Gastroesophageal sphincter (tissue), 3 donors: ENCODE measurements around the gene CERS1.

Experiments
- EP300 ChIP-seq: sonication (generic); formaldehyde crosslinking; IDR thresholded peaks from one replicate; pipeline ENCODE4 v1.6.1; 2017; ENCODE audit warnings: antibody characterized with exemption, mild to moderate bottlenecking
- POLR2AphosphoS5 ChIP-seq: sonication (generic); formaldehyde crosslinking; IDR thresholded peaks from one replicate; pipeline ENCODE4 v1.6.1; 2017; ENCODE audit warnings: antibody characterized with exemption
- TF ChIP-seq, protein P1 (sequence below), 4 experiments: fragments of 200-600 bp in 2 of 4; fragments of 450-650 bp in 2 of 4; sonication (generic) in 1 of 4; IDR thresholded peaks; one replicate each; pipeline ENCODE4 v1.5.1; 2017 to 2019; ENCODE audit warnings: antibody characterized with exemption in 4 of 4, mild to moderate bottlenecking in 2 of 4, moderate library complexity in 2 of 4

- TF ChIP-seq POLR2AphosphoS5 (no peak), EP300 (no peak)
- TF ChIP-seq, protein P1, sequence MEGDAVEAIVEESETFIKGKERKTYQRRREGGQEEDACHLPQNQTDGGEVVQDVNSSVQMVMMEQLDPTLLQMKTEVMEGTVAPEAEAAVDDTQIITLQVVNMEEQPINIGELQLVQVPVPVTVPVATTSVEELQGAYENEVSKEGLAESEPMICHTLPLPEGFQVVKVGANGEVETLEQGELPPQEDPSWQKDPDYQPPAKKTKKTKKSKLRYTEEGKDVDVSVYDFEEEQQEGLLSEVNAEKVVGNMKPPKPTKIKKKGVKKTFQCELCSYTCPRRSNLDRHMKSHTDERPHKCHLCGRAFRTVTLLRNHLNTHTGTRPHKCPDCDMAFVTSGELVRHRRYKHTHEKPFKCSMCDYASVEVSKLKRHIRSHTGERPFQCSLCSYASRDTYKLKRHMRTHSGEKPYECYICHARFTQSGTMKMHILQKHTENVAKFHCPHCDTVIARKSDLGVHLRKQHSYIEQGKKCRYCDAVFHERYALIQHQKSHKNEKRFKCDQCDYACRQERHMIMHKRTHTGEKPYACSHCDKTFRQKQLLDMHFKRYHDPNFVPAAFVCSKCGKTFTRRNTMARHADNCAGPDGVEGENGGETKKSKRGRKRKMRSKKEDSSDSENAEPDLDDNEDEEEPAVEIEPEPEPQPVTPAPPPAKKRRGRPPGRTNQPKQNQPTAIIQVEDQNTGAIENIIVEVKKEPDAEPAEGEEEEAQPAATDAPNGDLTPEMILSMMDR (IDR thresholded peaks at IDR 0.05), result no peak
These were observed 43.3 kb downstream of the CERS1 start for GRCh38 chr19:18852648-18853047.
